Measurements from ENCODE around the gene HUWE1. TPM values are rescaled to one million over a fixed set of nuclear protein-coding genes. Genes with fewer than 3 reads are reported as not detected.

HUWE1 gene
- total RNA-seq, 3 donors from 2014 or later, result 136 to 200 (median 152) TPM

GRCh38 chrX:53571494-53571893 lies 115.0 kb downstream of the HUWE1 start:
- ATAC-seq, result no peak
- TF ChIP-seq, protein P1, sequence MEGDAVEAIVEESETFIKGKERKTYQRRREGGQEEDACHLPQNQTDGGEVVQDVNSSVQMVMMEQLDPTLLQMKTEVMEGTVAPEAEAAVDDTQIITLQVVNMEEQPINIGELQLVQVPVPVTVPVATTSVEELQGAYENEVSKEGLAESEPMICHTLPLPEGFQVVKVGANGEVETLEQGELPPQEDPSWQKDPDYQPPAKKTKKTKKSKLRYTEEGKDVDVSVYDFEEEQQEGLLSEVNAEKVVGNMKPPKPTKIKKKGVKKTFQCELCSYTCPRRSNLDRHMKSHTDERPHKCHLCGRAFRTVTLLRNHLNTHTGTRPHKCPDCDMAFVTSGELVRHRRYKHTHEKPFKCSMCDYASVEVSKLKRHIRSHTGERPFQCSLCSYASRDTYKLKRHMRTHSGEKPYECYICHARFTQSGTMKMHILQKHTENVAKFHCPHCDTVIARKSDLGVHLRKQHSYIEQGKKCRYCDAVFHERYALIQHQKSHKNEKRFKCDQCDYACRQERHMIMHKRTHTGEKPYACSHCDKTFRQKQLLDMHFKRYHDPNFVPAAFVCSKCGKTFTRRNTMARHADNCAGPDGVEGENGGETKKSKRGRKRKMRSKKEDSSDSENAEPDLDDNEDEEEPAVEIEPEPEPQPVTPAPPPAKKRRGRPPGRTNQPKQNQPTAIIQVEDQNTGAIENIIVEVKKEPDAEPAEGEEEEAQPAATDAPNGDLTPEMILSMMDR (IDR thresholded peaks at IDR 0.05), result no peak
- Histone ChIP-seq H3K9me3 (no peaks in the 10 kb centered on the region), H3K36me3 (ENCODE audit: low read depth) (peaks cover 2% of the 10 kb centered on the region), H3K4me3 (no peak overlapping the region), H3K4me1 (ENCODE audit: low read depth) (no peaks in the 10 kb centered on the region)
- DNase-seq, result no peak
- intact Hi-C loops (cut with DNase I, micrococcal nuclease), result no loop called here

DNA sequence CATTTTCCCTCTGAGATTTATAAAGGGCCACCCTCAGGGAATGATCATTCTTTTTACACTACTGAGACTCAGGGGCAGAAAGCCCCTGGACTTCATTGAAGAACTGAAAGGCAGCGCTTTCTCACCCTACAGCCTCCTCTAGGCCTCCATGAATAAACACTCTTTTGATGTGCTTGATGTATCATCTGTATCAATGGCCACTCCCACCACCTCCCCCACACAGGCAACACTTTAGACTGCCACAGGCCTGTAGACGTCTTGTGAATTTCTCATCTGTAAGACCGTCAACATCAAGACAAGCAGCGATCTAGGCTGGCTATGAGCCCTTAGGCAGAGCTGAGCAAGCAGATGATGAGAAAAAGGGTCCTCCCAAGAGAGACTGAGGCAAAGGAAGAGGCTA lies 123.2 kb downstream of the HUWE1 start:
- no peaks in the 10 kb centered on the region for H3K36me3 ChIP-seq (ENCODE audit: low read depth)
- TF ChIP-seq, protein P1 (IDR thresholded peaks at IDR 0.05), result no peak
- no peaks in the 10 kb centered on the region for H3K9me3 ChIP-seq
- no peak for DNase-seq
- intact Hi-C loops (cut with DNase I, micrococcal nuclease), result no loop called here
- no peak for ATAC-seq
- H3K4me3 ChIP-seq, result no peak overlapping the region
- H3K4me1 ChIP-seq (ENCODE audit: low read depth), result no peaks in the 10 kb centered on the region

DNA sequence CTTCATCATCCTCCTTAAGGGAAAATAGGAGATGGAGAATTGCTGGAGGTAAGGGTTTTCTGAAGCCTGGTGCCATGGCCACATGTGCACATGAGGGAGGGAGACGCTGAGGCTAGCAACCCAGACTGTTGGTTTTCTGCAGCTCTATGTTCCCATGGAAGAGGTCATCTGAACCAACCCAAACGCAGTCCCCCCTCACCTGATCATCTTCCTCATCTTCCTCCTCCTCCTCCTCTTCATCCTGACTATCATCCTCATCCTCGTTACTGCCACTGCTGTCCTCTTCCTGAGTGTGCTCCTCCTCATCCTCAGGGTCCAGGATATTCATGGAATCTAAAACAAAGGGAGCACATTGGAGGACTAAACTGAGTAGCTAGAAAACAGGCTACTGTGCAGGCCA lies 124.6 kb downstream of the HUWE1 start:
- intact Hi-C loops (cut with DNase I, micrococcal nuclease), result no loop called here
- TF ChIP-seq, protein P1 (IDR thresholded peaks at IDR 0.05), result no peak
- H3K4me1 ChIP-seq (ENCODE audit: low read depth), result no peaks in the 10 kb centered on the region
- no peak for DNase-seq
- no peak overlapping the region for H3K4me3 ChIP-seq
- no peak for ATAC-seq
- H3K9me3 ChIP-seq, result no peaks in the 10 kb centered on the region
- no peaks in the 10 kb centered on the region for H3K36me3 ChIP-seq (ENCODE audit: low read depth)

- Histone ChIP-seq H3K36me3 (ENCODE audit: low read depth) (no peaks in the 10 kb centered on the region), H3K9me3 (no peaks in the 10 kb centered on the region), H3K4me1 (ENCODE audit: low read depth) (no peaks in the 10 kb centered on the region), H3K4me3 (no peak overlapping the region)
- no peak for ATAC-seq
- no peak for DNase-seq
- TF ChIP-seq, protein P1 (IDR thresholded peaks at IDR 0.05), result no peak
- intact Hi-C loops (cut with DNase I, micrococcal nuclease), result no loop called here
Measured at GRCh38 chrX:53558646-53559045, 127.9 kb downstream of the HUWE1 start.

DNA sequence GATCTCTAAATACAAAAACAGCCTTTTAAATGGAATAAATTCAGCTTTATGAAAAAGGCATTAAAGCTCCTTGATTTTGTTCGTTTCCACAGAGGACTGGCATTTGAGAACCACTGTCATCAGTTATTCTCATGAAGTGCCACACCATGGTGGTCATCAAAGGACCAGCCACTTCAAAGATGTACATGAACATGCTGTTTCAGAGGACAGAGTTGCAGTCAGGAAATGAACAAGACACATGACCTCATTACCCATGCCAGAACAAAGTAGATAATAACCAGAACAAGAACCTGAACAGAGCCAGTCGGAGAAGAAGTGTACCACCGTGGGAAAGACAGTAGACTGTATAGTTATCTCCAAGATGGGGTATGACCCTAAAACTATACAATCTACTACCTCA lies 129.7 kb downstream of the HUWE1 start:
- no peaks in the 10 kb centered on the region for H3K4me1 ChIP-seq (ENCODE audit: low read depth)
- ATAC-seq, result no peak
- intact Hi-C loops (cut with DNase I, micrococcal nuclease), result no loop called here
- no peak overlapping the region for H3K4me3 ChIP-seq
- no peaks in the 10 kb centered on the region for H3K9me3 ChIP-seq
- DNase-seq, result no peak
- TF ChIP-seq, protein P1 (IDR thresholded peaks at IDR 0.05), result no peak
- H3K36me3 ChIP-seq (ENCODE audit: low read depth), result no peaks in the 10 kb centered on the region

Measured in mucosa of descending colon (tissue), 3 donors.